GM21576 (cell line): ENCODE data around the gene WDR82.

Experiments used
- ATAC-seq: cut with Tn5 transposase; IDR thresholded peaks from one replicate; pipeline ENCODE4 v1.9.1; 2021; ENCODE audit warnings: mild to moderate bottlenecking, moderate library complexity; ENCODE audit not compliant: unreplicated experiment

The WDR82 gene

GRCh38 chr3:52238761-52239701, 39.4 kb downstream of the WDR82 start, which contains the start of gene TWF2:
TSS of gene TWF2 (minus strand) at chr3:52239158. CDS start at chr3:52239016, 142 bp downstream.
- ATAC-seq: peak; percentile 70

- no peak for ATAC-seq
Measured at GRCh38 chr3:52238193-52238760, 40.2 kb downstream of the WDR82 start.

- ATAC-seq: no peak
Measured at GRCh38 chr3:52237657-52238172, 40.7 kb downstream of the WDR82 start.

GRCh38 chr3:52237006-52237656, 41.3 kb downstream of the WDR82 start:
- no peak for ATAC-seq

- no peak for ATAC-seq
Measured at GRCh38 chr3:52236424-52236886, 42.0 kb downstream of the WDR82 start.

GRCh38 chr3:52234516-52235447, 43.7 kb downstream of the WDR82 start:
- no peak for ATAC-seq

GRCh38 chr3:52233968-52234367, 44.5 kb downstream of the WDR82 start:
- no peak for ATAC-seq

- ATAC-seq: no peak
Measured at GRCh38 chr3:52233108-52233591, 45.3 kb downstream of the WDR82 start.

- no peak for ATAC-seq
Measured at GRCh38 chr3:52232279-52233107, 46.0 kb downstream of the WDR82 start.

GRCh38 chr3:52231502-52232278, 46.8 kb downstream of the WDR82 start:
- ATAC-seq: no peak

GRCh38 chr3:52230889-52231499, 47.5 kb downstream of the WDR82 start:
- ATAC-seq: no peak

GRCh38 chr3:52230461-52230860, 48.0 kb downstream of the WDR82 start:
- no peak for ATAC-seq

- ATAC-seq: no peak
Measured at GRCh38 chr3:52229656-52230055, 48.8 kb downstream of the WDR82 start.

GRCh38 chr3:52228751-52229291, 49.6 kb downstream of the WDR82 start:
- ATAC-seq: no peak

GRCh38 chr3:52228266-52228665, 50.2 kb downstream of the WDR82 start:
- no peak for ATAC-seq

- ATAC-seq: no peak
Measured at GRCh38 chr3:52227766-52228165, 50.7 kb downstream of the WDR82 start.

GRCh38 chr3:52227117-52227516, 51.3 kb downstream of the WDR82 start:
- no peak for ATAC-seq
